HG02870 (cell line): Measurements from ENCODE around the gene TRIM66.

Experiments used
- ATAC-seq: cut with Tn5 transposase; IDR thresholded peaks from one replicate; pipeline ENCODE4 v1.9.1; 2021; ENCODE audit warnings: mild to moderate bottlenecking, moderate library complexity; ENCODE audit not compliant: unreplicated experiment

TRIM66 gene

GRCh38 chr11:8577791-8578581 lies 104.5 kb downstream of the TRIM66 start:
- ATAC-seq: no peak

GRCh38 chr11:8574798-8575197 lies 107.7 kb downstream of the TRIM66 start:
- ATAC-seq: no peak

GRCh38 chr11:8573777-8574176 lies 108.7 kb downstream of the TRIM66 start:
- ATAC-seq: no peak

- peak; percentile 59 for ATAC-seq
These were observed 114.8 kb downstream of the TRIM66 start for GRCh38 chr11:8567602-8568198.

- no peak for ATAC-seq
These were observed 115.8 kb downstream of the TRIM66 start for GRCh38 chr11:8566613-8567210.

- ATAC-seq: no peak
These were observed 117.9 kb downstream of the TRIM66 start for GRCh38 chr11:8564526-8564925.
